HG03025 (cell line): Measurements from ENCODE around the gene TBC1D2B.
"Not testable (repeated sequence)": the region's sequence is repeated elsewhere in the genome, so short reads cannot be mapped to it uniquely, and the experiment has no call there.

Experiments
- ATAC-seq: cut with Tn5 transposase; IDR thresholded peaks from one replicate; pipeline ENCODE4 v1.9.1; 2021; ENCODE audit warnings: mild to moderate bottlenecking, moderate library complexity; ENCODE audit not compliant: unreplicated experiment, low FRiP score

TBC1D2B gene

DNA sequence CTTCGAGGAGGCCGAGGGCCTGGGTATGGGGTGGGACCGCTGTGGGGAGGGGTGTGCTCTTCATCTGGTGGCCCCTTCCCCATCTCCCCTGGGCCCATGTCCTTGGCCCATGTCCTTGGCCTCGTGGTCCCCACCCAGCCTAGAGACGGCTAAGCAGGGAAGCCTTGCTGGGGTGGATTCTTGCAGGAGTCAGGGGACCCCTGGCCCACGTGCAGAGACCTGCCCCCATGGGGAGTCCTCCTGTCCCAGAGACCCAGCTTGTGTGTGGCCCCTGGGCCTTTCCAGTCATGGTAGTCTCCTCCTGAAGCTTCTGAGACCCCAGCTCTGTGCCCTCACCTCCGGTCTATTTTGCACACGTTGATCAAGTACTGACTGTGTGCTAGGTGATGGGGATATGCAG is 97.4 kb downstream of the TBC1D2B start:
- no peak for ATAC-seq

DNA sequence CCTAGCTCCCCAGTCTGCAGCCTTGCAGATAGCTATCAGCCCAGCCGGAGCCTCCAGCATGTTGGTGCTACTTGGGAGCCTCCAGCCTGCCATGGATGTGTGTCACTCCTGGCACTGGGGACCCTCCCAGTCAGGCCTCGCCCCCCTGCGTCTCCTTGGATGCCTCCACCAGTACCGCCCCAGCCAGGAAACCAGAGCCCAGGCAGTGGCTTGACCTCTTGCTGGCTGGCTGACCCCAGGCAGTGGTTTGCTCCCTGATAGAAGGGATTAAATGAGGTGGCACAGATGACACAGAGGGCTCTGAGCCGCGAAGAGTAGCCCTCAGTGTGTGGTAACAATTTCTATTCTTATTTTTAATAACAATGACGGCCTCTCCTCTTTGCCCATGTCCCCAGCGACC is 98.4 kb downstream of the TBC1D2B start:
- not testable (repeated sequence) for ATAC-seq

DNA sequence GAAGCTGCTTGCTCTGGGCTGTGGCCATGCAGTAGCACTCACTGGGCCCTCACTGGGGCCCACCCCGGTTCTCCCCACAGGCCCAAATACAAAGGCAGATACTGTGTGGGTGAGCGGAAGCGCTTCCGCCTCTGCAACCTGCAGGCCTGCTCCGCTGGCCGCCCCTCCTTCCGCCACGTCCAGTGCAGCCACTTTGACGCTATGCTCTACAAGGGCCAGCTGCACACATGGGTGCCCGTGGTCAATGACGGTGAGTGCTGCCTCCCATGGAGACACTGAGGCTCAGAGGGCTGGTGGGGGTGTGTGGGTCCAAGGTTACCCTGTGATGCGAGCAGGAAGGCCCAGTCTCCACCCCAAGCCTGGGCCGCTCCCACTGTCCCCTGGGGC is 98.8 kb downstream of the TBC1D2B start:
- ATAC-seq = not testable (repeated sequence)

DNA sequence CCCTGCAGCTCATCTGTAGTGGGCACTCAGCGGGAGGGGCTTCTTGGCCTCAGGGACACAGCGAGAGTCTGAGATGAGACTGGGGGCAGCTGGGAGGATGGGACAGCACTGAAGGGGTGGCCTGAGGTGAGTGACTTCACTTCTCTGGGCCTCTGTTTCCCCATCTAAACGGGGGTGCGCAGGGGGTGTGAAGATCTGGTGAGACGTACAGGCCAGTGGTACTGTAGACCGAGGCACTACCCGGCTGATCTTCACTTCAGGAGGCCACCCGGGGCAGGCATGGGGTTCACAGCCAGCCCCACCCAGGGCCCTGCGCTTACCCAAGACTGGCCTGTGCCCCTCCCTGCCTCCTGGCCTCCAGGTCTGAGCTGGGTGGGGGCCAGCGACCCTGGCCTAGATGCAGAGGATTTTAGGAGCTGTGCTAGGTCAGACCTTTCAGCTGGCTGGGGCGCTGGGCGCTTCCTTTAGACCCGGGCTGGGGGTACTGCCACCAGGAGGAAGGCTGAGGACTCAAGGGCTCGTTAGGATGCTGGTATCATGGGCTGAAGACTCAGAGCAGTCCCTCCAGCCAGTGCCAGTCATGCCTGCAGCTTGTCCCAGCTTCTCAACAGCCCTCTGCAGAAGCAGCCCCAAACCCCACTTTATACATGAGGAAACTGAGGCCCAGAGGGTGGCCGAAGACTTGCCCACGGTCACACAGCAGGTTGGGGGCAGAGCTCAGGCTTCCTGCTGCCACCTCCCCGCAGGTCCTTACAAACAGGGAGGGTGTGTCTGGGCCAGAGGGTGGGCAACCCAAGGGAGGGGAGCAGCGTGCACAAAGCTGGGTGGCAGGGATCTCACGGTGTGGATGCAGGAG is 99.4 kb downstream of the TBC1D2B start:
- not testable (repeated sequence) for ATAC-seq

DNA sequence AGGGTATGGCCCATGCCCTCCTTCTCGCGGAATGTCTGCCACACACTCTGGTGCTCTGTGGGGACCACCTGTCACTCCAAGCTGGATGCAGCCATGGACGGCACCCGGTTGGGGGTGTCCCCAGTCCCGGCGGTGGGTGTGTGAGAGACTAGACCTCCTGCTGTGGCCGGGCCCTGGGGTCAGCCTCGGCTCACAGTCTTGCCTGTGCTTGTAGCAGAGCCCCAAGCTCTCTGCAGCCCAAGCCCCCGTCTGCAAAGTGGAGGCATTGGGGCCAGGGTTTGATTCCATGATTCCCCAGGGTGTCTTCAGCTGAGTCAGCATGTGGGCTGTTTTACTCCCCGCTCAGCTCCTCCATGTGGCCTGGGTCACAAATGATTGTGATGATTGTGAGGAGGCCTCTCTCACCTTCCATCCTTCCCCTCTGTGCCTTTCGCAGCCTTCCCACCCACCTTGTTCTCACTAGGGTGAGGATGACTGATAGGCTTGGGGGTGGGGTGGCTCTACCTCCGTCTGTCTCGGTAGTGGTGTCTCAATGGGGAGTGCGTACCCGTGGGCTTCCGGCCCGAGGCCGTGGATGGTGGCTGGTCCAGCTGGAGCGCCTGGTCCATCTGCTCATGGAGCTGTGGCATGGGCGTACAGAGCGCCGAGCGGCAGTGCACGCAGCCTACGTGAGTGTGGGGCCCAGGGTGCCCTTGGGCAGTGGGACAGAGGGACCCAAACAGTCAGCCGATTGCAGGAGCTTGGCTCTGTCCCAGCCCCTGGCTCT is 100.6 kb downstream of the TBC1D2B start:
- ATAC-seq = not testable (repeated sequence)

DNA sequence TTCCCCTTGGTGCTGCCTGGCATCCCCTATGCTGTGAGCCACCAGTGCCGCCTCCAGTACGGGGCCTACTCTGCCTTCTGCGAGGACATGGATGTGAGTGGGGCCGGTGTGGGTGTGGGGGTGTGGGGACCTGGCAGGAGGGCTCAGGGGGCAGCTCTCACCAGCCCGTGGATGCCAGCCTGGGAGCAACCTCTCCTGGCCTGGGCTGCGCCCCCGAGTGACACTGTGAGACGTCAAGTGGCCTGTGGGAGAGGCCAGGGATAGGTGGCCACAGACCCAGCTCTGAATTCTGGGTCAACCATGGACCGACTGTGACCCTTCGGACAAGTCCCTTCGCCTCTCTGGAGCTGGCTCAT is 101.4 kb downstream of the TBC1D2B start:
- ATAC-seq = not testable (repeated sequence)

DNA sequence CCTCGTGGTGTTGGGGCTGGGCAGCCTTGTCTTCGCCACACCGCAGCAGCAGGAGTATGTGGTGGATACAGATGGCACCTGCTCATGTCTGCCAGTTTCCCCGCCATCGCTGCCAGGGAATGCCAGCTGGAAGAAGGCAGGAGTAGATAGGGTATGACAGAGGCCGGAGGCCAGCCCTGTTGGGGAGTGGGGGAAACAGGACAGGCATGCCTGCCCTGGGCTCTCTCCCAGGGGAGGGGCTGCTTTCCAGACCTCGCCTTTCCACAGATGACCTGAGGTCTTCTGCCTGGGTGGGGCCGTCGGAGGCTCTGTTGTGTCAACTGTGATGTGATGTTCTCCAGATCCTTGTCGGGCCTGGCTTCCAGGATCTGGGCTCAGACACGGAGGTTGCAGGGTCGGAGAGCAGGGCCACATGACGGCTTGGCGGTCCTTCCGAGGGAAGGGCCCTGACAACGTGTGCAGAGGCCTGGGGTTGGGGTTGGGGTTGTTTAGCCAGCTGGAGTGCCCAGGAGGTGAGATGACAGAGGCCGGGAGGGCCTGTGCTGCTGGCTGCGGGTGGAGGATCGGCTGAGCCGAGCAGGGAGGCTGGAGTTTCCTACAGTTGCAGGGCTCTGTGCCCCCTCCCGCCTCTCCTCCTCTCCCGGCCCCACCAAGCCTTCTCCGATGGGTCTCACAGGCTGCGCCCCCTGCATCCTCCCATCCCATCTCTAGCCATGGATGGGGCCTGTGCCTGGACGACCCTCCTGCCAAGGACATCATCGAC is 102.0 kb downstream of the TBC1D2B start:
- no peak for ATAC-seq

DNA sequence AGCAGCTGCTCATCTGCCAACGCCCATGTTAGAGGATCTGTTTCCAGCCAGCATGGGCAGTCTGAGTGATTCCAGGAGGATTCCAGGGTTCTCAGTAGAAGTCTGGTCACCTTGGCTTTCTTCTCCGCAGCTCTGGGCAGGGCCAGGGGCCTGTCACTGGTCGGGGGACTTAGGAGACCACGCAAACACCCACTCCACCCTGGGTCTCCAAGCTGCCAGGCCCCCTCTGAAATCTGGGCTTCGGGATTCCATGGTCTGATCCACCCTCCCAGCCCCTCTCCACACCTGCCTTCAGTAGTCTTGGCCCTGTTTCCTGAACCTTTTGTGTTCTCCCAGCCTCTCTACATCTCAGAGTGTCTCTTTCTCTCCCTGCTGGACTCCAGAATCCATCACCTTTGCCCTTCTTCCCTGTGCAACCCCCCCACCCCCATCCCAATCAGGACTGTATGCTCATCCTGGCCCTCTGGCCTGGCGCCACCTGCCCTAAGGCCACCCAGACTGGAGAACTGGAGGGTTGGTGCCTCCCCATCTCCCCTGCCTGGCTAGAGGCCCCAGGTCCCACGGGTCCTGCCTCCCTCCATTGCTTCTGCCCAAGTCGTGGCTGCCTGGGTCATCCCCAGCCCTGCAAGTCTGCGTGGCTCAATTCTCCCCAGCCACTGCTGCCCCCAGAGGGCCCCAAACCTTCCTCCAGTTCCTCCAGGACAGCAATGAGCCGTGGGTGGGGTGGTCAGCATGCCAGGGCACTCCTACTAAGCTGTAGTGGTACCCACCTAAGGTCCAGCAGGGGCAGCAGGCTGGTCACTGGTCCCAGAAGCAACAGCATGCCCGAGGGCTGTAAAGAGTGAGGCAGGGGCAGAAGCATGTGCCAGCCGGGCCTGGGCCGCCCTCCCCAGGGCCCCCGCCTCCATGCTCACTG is 102.8 kb downstream of the TBC1D2B start:
- ATAC-seq = no peak

DNA sequence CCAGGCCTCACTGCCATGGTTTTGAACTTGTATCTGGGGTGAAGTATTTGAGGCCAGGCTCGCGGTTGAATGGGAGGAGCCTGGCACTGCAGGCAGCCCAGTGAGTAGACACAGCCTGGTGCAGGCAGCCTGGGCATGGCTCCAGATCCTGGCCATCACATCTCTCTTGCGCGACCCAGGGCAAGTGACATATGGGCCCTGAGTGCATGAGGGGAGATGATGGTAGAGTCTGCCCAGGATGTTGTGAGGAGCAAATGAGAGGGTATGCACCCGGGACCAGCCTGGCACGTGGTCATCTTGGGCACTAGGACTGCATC is 103.5 kb downstream of the TBC1D2B start:
- no peak for ATAC-seq

DNA sequence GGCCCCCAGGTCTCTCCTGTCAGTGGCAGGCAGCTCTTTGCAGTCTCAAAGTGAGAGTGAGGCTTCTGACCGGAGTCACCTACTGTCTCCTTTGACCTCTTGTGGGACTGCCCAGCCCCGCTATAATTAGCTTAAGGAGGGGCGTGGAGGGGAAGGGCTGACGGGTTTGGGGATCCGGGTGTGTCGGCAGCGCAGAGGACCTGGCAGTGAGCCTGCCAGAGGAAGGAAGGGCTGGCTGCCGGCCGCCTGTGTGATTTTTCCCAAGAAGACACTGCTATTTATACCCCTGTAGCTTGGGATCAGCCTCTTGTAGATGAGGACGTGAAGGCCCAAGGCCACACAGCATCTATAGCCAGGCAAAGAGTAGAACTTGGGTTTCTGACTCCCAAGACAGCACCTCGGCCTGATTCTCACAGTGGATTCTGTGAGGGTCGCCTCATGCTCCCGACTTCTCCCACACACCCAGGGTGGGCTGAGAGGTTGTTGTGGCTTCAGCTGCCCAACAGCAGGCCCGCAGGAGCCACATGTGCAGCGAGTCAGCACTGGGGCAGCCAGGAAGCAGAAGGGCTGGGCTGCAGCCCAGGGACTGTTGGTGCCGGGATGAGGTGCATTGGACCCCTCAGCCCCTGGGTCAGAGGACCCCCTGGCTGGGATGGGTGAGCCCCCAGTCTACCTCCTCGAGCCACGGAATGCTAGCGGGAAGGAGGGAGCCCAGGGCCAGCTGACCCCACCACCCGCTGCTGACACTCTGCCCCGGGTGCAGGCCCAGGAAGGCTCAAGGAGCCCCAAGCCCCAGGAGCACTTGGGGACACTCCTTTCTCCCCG is 104.0 kb downstream of the TBC1D2B start:
- ATAC-seq = not testable (repeated sequence)

DNA sequence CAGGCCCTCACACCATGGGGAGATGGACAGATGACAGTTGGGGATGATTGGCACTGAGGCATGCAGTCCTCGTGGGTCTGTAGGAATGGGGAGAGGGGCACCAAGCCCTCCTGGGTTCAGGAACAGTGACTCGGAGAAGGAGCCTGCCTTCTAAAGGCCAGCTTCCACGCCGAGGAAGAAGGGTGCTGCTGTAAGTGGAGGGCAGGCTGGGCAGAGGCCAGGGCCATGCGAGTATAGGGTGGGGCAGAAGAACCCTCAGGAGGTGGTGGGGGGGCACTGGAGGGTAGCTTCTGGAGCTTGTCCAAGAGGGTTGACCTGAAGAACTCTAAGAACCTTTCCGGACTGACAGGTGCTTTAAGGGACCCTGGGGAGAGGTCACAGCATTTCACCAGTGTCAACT is 104.8 kb downstream of the TBC1D2B start:
- not testable (repeated sequence) for ATAC-seq

DNA sequence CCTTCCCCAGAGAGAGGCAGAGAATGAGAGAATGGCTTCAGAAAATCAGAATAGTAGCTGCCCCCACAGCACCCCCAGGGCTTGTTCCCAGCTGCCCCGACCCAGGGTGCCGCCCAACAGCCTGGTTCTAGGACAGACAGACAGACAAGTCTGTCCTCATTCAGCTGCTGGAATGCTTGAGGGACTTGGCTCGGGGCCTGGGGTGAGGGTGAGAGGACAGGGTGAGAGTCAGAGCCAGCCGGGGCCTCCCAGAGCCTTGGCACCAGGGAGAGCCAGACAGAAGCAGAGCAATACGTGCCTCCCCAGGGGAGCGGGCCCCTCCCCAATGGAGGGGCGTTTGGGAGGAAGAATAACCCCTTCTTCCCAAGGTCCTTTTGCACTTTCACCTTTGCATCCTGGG is 105.6 kb downstream of the TBC1D2B start:
- ATAC-seq = not testable (repeated sequence)

DNA sequence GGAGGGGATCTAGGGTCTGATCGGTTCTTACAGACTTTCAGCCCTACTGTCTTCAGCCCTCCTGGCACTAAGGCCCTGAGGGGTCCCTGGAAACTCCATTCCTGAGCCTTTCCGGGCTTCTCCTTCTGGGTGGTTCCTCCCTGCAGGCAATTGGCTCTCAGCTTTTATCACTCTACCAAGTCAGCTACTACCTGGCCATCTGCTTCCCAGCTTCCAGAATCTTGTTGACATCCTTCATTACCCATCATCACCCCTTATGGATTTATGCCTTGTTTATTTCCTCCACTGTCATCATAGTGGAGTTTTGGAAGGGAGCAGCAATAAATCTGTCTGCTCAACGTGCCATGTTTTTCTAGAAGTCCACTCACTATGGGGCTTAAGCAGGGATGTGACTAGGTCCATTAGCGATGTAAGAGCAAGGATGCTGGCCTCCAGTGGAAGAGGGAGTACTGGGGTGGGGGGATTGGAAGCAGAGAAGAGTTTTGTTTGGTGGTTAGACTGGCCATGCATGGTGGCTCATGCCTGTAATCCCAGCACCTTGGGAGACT is 106.6 kb downstream of the TBC1D2B start:
- not testable (repeated sequence) for ATAC-seq

DNA sequence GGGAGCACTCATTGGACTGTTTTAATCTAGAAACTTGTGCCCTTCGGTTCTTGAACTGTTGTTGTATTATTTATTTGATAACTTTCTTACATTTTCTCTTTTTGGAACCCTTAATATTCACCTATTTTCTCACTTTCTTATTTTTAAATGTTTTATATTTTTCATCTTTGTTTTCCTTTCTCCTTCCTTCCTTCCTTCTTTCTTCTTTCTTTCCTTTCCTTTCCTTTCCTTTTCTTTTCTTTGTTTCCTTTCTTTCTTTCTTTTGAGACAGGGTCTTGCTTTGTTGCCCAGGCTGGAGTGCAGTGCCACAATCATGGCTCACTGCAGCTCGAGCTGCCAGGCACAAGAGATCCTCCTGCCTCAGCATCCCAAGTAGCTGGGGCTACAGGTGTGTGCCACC is 108.5 kb downstream of the TBC1D2B start:
- no peak for ATAC-seq

DNA sequence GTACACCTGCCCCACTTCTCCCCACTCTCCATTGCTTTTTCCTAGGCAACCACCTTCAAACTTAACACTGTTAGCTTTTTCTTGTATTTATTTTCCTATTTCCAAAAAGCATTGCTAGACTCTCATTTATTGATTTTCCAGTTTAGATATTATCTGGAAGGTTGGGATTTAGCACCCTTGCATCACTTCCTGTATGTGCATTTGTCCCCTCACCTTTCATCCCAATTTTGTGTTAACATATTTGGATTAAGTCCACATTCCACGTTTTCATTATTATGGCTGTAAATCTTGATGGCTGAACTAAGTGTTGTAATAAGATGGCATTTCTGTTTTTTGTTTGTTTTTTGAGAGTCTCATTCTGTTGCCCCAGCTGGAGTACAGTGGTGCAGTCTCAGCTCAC is 109.7 kb downstream of the TBC1D2B start:
- ATAC-seq = no peak

DNA sequence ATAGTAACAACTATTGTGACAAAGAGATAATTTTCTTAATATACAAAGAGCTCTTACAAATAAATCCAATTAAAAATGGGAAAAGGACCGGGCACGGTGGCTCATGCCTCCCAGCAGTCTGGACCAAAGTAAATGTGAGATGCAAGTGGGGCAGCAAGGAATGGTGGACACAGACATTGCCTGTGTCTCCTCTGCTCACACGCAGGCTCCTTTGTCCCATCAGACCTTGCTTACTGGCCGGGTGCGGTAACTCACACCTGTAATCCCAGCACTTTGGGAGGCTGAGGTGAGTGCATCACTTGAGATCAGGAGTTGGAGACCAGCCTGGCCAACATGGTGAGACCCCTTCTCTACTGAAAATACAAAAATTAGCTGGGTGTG is 110.3 kb downstream of the TBC1D2B start:
- not testable (repeated sequence) for ATAC-seq

DNA sequence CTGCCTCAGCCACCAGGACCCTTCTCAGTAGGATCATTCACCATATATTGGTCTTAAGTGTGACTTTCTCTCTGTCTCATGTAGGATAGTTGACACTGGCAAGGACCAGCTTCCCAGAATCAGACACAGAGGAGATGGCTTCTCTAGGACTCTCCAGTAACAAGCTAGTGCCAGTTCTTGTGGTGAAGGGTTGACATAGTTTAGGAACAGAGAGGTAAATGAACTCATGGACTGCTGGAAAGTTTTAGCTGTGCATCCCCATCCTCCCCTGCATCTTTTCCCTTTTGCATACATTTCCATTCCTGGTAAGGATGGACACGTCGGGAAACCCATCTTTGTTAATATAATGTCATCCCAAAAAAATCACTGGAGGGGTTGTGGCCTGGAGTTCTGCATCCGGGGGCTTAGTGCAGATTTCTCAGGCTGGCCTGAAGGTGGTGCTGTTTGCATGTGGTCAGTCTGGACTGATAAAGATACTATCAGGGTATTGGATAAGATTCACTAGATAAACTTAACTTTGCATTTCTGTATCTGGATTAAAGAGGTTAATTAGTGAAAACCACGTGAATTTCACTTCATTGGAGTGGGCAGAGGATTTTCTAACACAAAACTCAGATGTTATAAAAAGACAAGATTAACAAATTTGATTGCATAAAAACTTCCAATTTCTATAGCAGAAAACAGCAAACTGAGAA is 110.8 kb downstream of the TBC1D2B start:
- no peak for ATAC-seq

DNA sequence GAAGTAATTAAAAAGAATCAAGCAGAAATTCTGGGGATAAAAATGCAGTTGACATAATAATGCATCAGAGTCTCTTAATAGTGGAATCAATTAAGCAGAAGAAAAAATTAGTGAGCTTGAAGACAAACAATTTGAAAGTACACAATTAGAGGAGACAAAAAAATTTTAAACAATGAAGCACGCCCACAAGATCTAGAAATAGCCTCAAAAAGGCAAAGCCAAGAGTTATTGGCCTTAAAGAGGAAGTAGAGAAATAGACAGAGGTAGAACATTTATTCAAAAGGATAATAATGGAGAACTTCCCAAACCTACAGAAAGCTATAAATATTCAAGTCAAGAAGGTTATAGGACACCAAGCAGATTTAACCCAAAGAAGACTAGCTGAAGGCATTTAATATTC is 113.3 kb downstream of the TBC1D2B start:
- ATAC-seq = no peak
